Stomach (tissue), 9 donors: ENCODE results near the gene KIF5B. TPM values are rescaled to one million over a fixed set of nuclear protein-coding genes. Genes with fewer than 3 reads are reported as not detected.

ENCODE experiments used
- DNase-seq, 2 donors: peaks; one replicate each; pipeline versions ENCODE4 v3.0.0 to v3.0.0-alpha.2; 2013 to 2019
- H3K27ac ChIP-seq, 5 donors: fragments of 200-600 bp in 4 of 5; sonication (generic) in 4 of 5; one replicate each; pipeline ENCODE4 v1.5.1; 2013 to 2019; ENCODE audit warnings: mild to moderate bottlenecking in 1 of 5, moderate library complexity in 1 of 5
- H3K27me3 ChIP-seq, 3 donors: fragments of 200-600 bp; sonication (generic); one replicate each; pipeline ENCODE4 v1.5.1; 2017 to 2019; ENCODE audit warnings: mixed run types in 1 of 3
- H3K36me3 ChIP-seq, 4 donors: fragments of 200-600 bp; sonication (generic); 1 replicate in 3 of 4; 2 replicates in 1 of 4; pipeline ENCODE4 v1.5.1; 2016 to 2019
- H3K4me1 ChIP-seq, 4 donors: fragments of 200-600 bp; sonication (generic); one replicate each; pipeline ENCODE4 v1.5.1; 2016 to 2019
- H3K4me3 ChIP-seq, 4 donors: fragments of 200-600 bp; sonication (generic) in 3 of 4; one replicate each; pipeline ENCODE4 v1.5.1; 2016 to 2019; ENCODE audit warnings: mild to moderate bottlenecking in 1 of 4
- H3K9me3 ChIP-seq, 4 donors: fragments of 200-600 bp; sonication (generic); one replicate each; pipeline ENCODE4 v1.5.1; 2016 to 2019
- CTCF ChIP-seq, 7 experiments: fragments of 450-650 bp in 4 of 7; fragments of 200-600 bp in 3 of 7; sonication (generic) in 3 of 7; IDR thresholded peaks; one replicate each; pipeline ENCODE4 v1.5.1; 2016 to 2019; ENCODE audit warnings: antibody characterized with exemption in 7 of 7, control low read depth in 2 of 7, mild to moderate bottlenecking in 1 of 7
- EP300 ChIP-seq: sonication (generic); formaldehyde crosslinking; IDR thresholded peaks from one replicate; pipeline ENCODE4 v1.6.1; 2017; ENCODE audit warnings: antibody characterized with exemption
- POLR2A ChIP-seq, 4 donors: fragments of 450-650 bp; IDR thresholded peaks; one replicate each; pipeline ENCODE4 v1.6.1; 2016; ENCODE audit warnings: antibody characterized with exemption in 4 of 4, control low read depth in 2 of 4, mild to moderate bottlenecking in 1 of 4, moderate library complexity in 1 of 4
- POLR2AphosphoS5 ChIP-seq, 3 donors: sonication (generic); formaldehyde crosslinking; IDR thresholded peaks; one replicate each; pipeline ENCODE4 v1.6.1; 2016; ENCODE audit warnings: antibody characterized with exemption in 3 of 3
- WGBS, 5 donors: extraction: QIAGEN DNeasy Blood & Tissue Kit in 3 of 5; methylation state at CpG; one replicate each; pipeline versions ENCODE4 v1.1.5 to v1.1.7; 2013 to 2018; 5-methylcytosine and 5-hydroxymethylcytosine counted together
- intact Hi-C: fragments of 100-400 bp; cut with DNase I; formaldehyde crosslinking; loops from one replicate; pipeline ENCODE4 v1.15.1; 2023; ENCODE audit warnings: low total_unique reads
- polyA plus RNA-seq, 3 donors: library from polyadenylated mRNA; stranded (reverse); fragments of 200-250 nt; gene quantifications; one replicate each; pipeline ENCODE4 v1.2.3, GENCODE V29; 2013
- total RNA-seq, 5 donors: library from RNA; depleted of rRNA; stranded (reverse); fragments of >200 nt; gene quantifications; one replicate each; pipeline versions ENCODE4 v1.1.0 to v1.2.3, GENCODE V29; 2014 to 2016
- donor health status: healthy with polysubstance abuse.
- donor health status: Bipolar disorder and iron deficiency.
- donor health status: healthy.

Gene KIF5B
- total and polyA plus RNA-seq, 8 donors: 25.1 to 145 (median 66.3) TPM

DNA sequence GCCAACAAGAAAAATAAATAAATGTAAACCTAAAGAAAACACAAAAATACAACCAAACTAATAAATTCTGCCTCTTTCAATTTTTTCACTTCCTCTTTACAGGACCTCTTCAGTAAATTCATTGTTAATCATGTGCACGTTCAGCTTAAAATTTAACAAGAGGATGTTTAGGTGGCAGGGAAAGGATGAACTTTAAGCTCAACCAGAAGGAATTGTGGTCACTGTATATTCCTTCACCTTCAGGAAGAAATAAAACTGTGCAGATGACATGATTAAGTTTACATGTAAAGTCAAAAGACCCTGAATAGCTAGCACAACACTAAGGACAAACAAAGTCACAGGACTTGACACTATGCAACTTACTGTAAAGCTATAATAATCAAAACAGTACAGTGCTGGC is 33.0 kb downstream of the KIF5B start:
- H3K4me3 ChIP-seq: no peak overlapping the region
- WGBS, 5 donors: 52 to 71% (median 61%) methylated on average over 1 of the region's 1 CpG
- intact Hi-C loops: no loop called here
- no peaks in the 10 kb centered on the region for H3K27me3 ChIP-seq
- no peak for TF ChIP-seq POLR2AphosphoS5 (IDR thresholded peaks at IDR 0.05)
- TF ChIP-seq EP300: no peak
- TF ChIP-seq CTCF (IDR thresholded peaks at IDR 0.05): no peak
- TF ChIP-seq POLR2A (IDR thresholded peaks at IDR 0.05): no peak
- H3K36me3 ChIP-seq: peaks cover 48 to 96% (median 88%) of the 10 kb centered on the region in 4 donors
- H3K27ac ChIP-seq: no peak overlapping the region
- DNase-seq: no peak
- no peaks in the 10 kb centered on the region for H3K4me1 ChIP-seq
- H3K9me3 ChIP-seq: no peaks in the 10 kb centered on the region

- WGBS, 5 donors: 93 to 97% (median 96%) methylated on average over 11 of the region's 11 CpGs
- intact Hi-C loops: no loop called here
- Histone ChIP-seq H3K27me3 (no peaks in the 10 kb centered on the region), H3K36me3 (peaks cover 75 to 100% (median 100%) of the 10 kb centered on the region in 4 donors), H3K4me3 (no peak overlapping the region), H3K4me1 (peaks cover 0 to under 1% (median 0%) of the 10 kb centered on the region in 4 donors), H3K27ac (no peak overlapping the region), H3K9me3 (no peaks in the 10 kb centered on the region)
- DNase-seq: no peak
- TF ChIP-seq CTCF (IDR thresholded peaks at IDR 0.05): no peak
- no peak for TF ChIP-seq POLR2AphosphoS5 (IDR thresholded peaks at IDR 0.05)
- no peak for TF ChIP-seq POLR2A (IDR thresholded peaks at IDR 0.05)
- no peak for TF ChIP-seq EP300
These were observed 39.2 kb downstream of the KIF5B start for GRCh38 chr10:32017044-32017443.

DNA sequence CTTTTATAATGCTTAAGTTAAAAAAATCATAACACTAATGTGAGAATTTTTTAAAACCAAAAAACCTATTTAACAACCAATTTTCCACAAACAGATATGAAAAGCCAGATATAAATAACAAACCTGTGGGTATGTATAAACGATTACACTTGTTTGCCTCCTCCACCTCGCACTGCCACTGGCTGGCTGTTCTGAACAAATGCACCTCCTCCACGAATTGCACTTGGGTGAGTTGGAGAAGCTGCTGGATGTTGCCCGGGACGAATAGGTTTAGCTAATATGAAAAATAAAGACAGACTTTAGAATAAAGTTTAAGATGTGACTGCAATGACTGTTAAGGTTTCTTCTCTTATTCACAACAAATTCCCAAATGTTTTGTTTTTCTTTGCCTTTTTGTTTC is 40.8 kb downstream of the KIF5B start:
- Histone ChIP-seq H3K36me3 (peaks cover 72 to 100% (median 100%) of the 10 kb centered on the region in 4 donors), H3K4me3 (no peak overlapping the region), H3K27me3 (no peaks in the 10 kb centered on the region), H3K27ac (no peak overlapping the region), H3K4me1 (peaks cover 0 to 7% (median 0%) of the 10 kb centered on the region in 4 donors), H3K9me3 (no peaks in the 10 kb centered on the region)
- intact Hi-C loops: no loop called here
- WGBS, 5 donors: 81 to 93% (median 90%) methylated on average over 5 of the region's 5 CpGs
- TF ChIP-seq CTCF (IDR thresholded peaks at IDR 0.05): no peak
- TF ChIP-seq EP300: no peak
- TF ChIP-seq POLR2AphosphoS5 (IDR thresholded peaks at IDR 0.05): no peak
- TF ChIP-seq POLR2A (IDR thresholded peaks at IDR 0.05): no peak
- DNase-seq: no peak

GRCh38 chr10:32007026-32007425 is 49.2 kb downstream of the KIF5B start:
- Histone ChIP-seq H3K4me3 (no peak overlapping the region), H3K27me3 (no peaks in the 10 kb centered on the region), H3K36me3 (peaks cover 18 to 46% (median 42%) of the 10 kb centered on the region in 4 donors), H3K27ac (no peak overlapping the region), H3K4me1 (peaks cover 0 to 26% (median 3%) of the 10 kb centered on the region in 4 donors), H3K9me3 (no peaks in the 10 kb centered on the region)
- intact Hi-C loops: no loop called here
- TF ChIP-seq POLR2AphosphoS5 (IDR thresholded peaks at IDR 0.05): no peak
- TF ChIP-seq EP300: no peak
- no peak for TF ChIP-seq POLR2A (IDR thresholded peaks at IDR 0.05)
- no peak for TF ChIP-seq CTCF (IDR thresholded peaks at IDR 0.05)
- WGBS, 5 donors: 40 to 67% (median 47%) methylated on average over 2 of the region's 2 CpGs
- no peak for DNase-seq
